Measurements from ENCODE around the gene HNRNPA1.
"Not testable (repeated sequence)": the region's sequence is repeated elsewhere in the genome, so short reads cannot be mapped to it uniquely, and the experiment has no call there.

HNRNPA1 gene

GRCh38 chr12:54277823-54278276, 2.7 kb upstream of the HNRNPA1 start:
- no peak for DNase-seq

GRCh38 chr12:54279227-54279631, 1.3 kb upstream of the HNRNPA1 start:
- no peak for DNase-seq

- DNase-seq, result peak; percentile 100
Measured at GRCh38 chr12:54279632-54280467, 676 bp upstream of the HNRNPA1 start, which contains the start of gene CBX5. Gene CBX5, minus strand, starts transcription at chr12:54280122. Its CDS starts 22,472 bp downstream, at chr12:54257650.

GRCh38 chr12:54281261-54281638, 724 bp downstream of the HNRNPA1 start:
- DNase-seq, result not testable (repeated sequence)

- DNase-seq, result not testable (repeated sequence)
Measured at GRCh38 chr12:54281694-54282093, 1.2 kb downstream of the HNRNPA1 start.

GRCh38 chr12:54282949-54283593, 2.5 kb downstream of the HNRNPA1 start:
- no peak for DNase-seq

- not testable (repeated sequence) for DNase-seq
Measured at GRCh38 chr12:54284070-54284780, 3.7 kb downstream of the HNRNPA1 start.

- DNase-seq, result no peak
Measured at GRCh38 chr12:54285150-54286041, 4.9 kb downstream of the HNRNPA1 start.

GRCh38 chr12:54286042-54287030, 5.8 kb downstream of the HNRNPA1 start:
- no peak for DNase-seq

- no peak for DNase-seq
Measured at GRCh38 chr12:54287261-54288157, 7.0 kb downstream of the HNRNPA1 start.

- no peak for DNase-seq
Measured at GRCh38 chr12:54292083-54292930, 11.8 kb downstream of the HNRNPA1 start.

GRCh38 chr12:54292931-54293241, 12.4 kb downstream of the HNRNPA1 start:
- no peak for DNase-seq

- DNase-seq, result peak; percentile 25
Measured at GRCh38 chr12:54294152-54294952, 13.8 kb downstream of the HNRNPA1 start.

GRCh38 chr12:54294953-54295566, 14.5 kb downstream of the HNRNPA1 start:
- DNase-seq, result no peak

- no peak for DNase-seq
Measured at GRCh38 chr12:54296393-54297099, 16.0 kb downstream of the HNRNPA1 start.

GRCh38 chr12:54298904-54299303, 18.4 kb downstream of the HNRNPA1 start:
- DNase-seq, result no peak

All from effector CD8-positive, alpha-beta T cell (primary cell).